Transverse colon (tissue), 4 donors: ENCODE results near the gene BPTF. TPM values are rescaled to one million over a fixed set of nuclear protein-coding genes. Genes with fewer than 3 reads are reported as not detected.
"Not testable (repeated sequence)": the region's sequence is repeated elsewhere in the genome, so short reads cannot be mapped to it uniquely, and the experiment has no call there.

Experiments
- DNase-seq: peaks from one replicate; pipeline ENCODE4 v3.0.0-alpha.2; 2019
- H3K27ac ChIP-seq, 4 donors: fragments of 200-600 bp; sonication (generic); 2 replicates each; pipeline ENCODE4 v1.5.1; 2016 to 2018; ENCODE audit warnings: inconsistent platforms in 4 of 4
- H3K27me3 ChIP-seq: fragments of 200-600 bp; sonication (generic); 2 replicates; pipeline ENCODE4 v1.5.1; 2017; ENCODE audit warnings: inconsistent platforms
- H3K36me3 ChIP-seq, 4 donors: fragments of 200-600 bp; sonication (generic); 2 replicates each; pipeline ENCODE4 v1.5.1; 2017 to 2019; ENCODE audit warnings: inconsistent platforms in 4 of 4
- H3K4me1 ChIP-seq, 4 donors: fragments of 200-600 bp; sonication (generic); 2 replicates each; pipeline ENCODE4 v1.5.1; 2017 to 2020; ENCODE audit warnings: inconsistent platforms in 4 of 4
- H3K4me3 ChIP-seq, 4 donors: fragments of 200-600 bp; sonication (generic); 1 replicate in 1 of 4; 2 replicates in 3 of 4; pipeline versions ENCODE4 v1.5.1 to v1.6.1; 2017 to 2019; ENCODE audit warnings: inconsistent platforms in 4 of 4
- H3K9me3 ChIP-seq, 2 donors: fragments of 200-600 bp; sonication (generic); 2 replicates each; pipeline ENCODE4 v1.5.1; 2017 to 2019; ENCODE audit warnings: inconsistent platforms in 2 of 2
- CTCF ChIP-seq, 5 experiments: fragments of 200-600 bp in 3 of 5; fragments of 450-650 bp in 2 of 5; sonication (generic) in 3 of 5; IDR thresholded peaks; 1 replicate in 2 of 5; 2 replicates in 3 of 5; pipeline ENCODE4 v1.5.1; 2016 to 2017; ENCODE audit warnings: antibody characterized with exemption in 5 of 5, inconsistent platforms in 3 of 5, mild to moderate bottlenecking in 2 of 5, moderate library complexity in 1 of 5
- EP300 ChIP-seq: sonication (generic); formaldehyde crosslinking; IDR thresholded peaks from one replicate; pipeline ENCODE4 v1.6.1; 2017; ENCODE audit warnings: antibody characterized with exemption, low read depth
- POLR2A ChIP-seq: fragments of 450-650 bp; IDR thresholded peaks from one replicate; pipeline ENCODE4 v1.6.1; 2016; ENCODE audit warnings: antibody characterized with exemption, mild to moderate bottlenecking, moderate library complexity
- POLR2AphosphoS5 ChIP-seq, 3 donors: sonication (generic); formaldehyde crosslinking; IDR thresholded peaks; one replicate each; pipeline ENCODE4 v1.6.1; 2016; ENCODE audit warnings: antibody characterized with exemption in 3 of 3
- WGBS, 2 donors: methylation state at CpG; one replicate each; pipeline ENCODE4 v1.1.5; 2018; ENCODE audit warnings: low coverage in 1 of 2; 5-methylcytosine and 5-hydroxymethylcytosine counted together
- in situ Hi-C, 4 donors: fragments of 200-750 bp; cut with MboI; loops; one replicate each; pipeline versions ENCODE4 v1.15.0 to v1.15.1; 2017; ENCODE audit warnings: low sequenced_read_pairs in 3 of 4, low pct_ligation_motif_present in 1 of 4, low pct_unique_long_range_greater_than_20kb in 1 of 4
- intact Hi-C: fragments of 100-400 bp; cut with DNase I; formaldehyde crosslinking; loops from one replicate; pipeline ENCODE4 v1.15.1; 2023; ENCODE audit warnings: low total_unique reads
- small RNA-seq, 4 donors: library from RNA; depleted of rRNA; stranded (forward); fragments of <200 nt; gene quantifications; one replicate each; pipeline ENCODE3, GENCODE V24; 2016
- total RNA-seq, 4 donors: library from RNA; depleted of rRNA; stranded (reverse); fragments of >200 nt; gene quantifications; one replicate each; pipeline ENCODE4 v1.1.0, GENCODE V29; 2016

Gene BPTF
- total RNA-seq, 4 donors from 2014 or later, result 70.3 to 158 (median 86.7) TPM

- WGBS, 2 donors, result 91 to 93% methylated on average over 8 of the region's 8 CpGs
- no peak overlapping the region for H3K27ac ChIP-seq
- no peak overlapping the region for H3K4me3 ChIP-seq
- H3K27me3 ChIP-seq, result no peaks in the 10 kb centered on the region
- no peaks in the 10 kb centered on the region for H3K9me3 ChIP-seq
- no peak for TF ChIP-seq POLR2AphosphoS5 (IDR thresholded peaks at IDR 0.05)
- no peak for TF ChIP-seq CTCF (IDR thresholded peaks at IDR 0.05)
- no peak for TF ChIP-seq EP300
- no peak for TF ChIP-seq POLR2A
- peaks cover 0 to 8% (median 3%) of the 10 kb centered on the region in 4 donors for H3K4me1 ChIP-seq
- in situ Hi-C loops, result no loop called here
- no peak for DNase-seq
- no peaks in the 10 kb centered on the region for H3K36me3 ChIP-seq
- intact Hi-C loops, result no loop called here
Measured at GRCh38 chr17:68021963-68022362, 196.7 kb downstream of the BPTF start.

DNA sequence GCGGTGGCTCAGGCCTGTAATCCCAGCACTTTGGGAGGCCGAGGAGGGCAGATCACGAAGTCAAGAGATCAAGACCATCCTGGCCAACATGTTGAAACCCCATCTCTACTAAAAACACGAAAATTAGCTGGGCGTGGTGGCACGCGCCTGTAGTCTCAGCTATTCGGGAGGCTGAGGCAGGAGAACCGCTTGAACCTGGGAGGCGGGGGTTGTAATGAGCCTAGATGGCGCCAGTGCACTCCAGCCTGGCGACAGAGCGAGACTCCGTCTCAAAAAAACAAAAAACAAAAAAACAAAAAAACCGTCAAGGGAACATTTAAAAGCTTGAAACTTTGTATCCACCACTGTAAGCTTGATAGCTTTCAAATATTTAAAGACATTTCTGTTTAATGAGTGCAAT lies 197.2 kb downstream of the BPTF start:
- H3K4me1 ChIP-seq, H3K27ac ChIP-seq, H3K36me3 ChIP-seq, in situ Hi-C loops, H3K4me3 ChIP-seq, DNase-seq, intact Hi-C loops, H3K9me3 ChIP-seq, H3K27me3 ChIP-seq: not testable (repeated sequence)
- 95 to 99% methylated on average over 7 to 15 of the region's 15 CpGs for WGBS, 2 donors

DNA sequence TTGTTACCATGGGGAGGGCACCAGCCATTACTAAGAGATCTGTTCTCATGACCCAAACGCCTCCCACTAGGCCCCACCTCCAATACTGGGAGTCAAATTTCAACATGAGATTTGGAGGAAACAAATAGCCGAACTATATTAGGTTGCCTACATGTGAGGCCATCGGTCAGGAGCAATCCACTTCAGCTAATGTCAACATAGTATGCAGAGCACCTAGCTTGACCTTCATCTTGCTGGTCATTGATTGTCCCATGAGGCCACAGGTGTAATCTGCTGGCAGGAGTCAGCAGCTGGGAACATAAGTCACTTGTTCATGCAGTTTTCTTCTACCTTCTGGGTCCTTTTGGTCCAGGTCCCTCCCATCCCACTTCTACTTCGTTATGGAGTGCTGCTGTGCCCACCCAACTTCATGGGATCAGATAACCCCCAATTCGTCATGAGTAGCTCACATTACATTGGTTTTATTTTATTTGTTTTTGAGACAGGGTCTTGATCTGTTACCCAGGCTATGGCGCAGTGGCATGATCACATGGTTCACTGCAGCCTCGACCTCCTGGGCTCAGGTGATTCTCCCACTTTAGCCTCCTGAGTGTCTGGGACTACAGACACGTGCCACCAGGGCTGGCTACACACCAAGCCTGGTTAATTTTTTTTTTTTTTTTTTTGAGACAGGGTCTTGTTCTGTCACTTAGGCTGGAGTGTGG lies 204.4 kb downstream of the BPTF start:
- in situ Hi-C loops, result no loop called here
- Histone ChIP-seq H3K4me1 (peaks cover 0 to 2% (median under 1%) of the 10 kb centered on the region in 4 donors), H3K27me3 (no peaks in the 10 kb centered on the region), H3K36me3 (no peaks in the 10 kb centered on the region), H3K4me3 (no peak overlapping the region), H3K9me3 (no peaks in the 10 kb centered on the region), H3K27ac (no peak overlapping the region)
- no peak for TF ChIP-seq EP300
- no peak for TF ChIP-seq POLR2AphosphoS5 (IDR thresholded peaks at IDR 0.05)
- TF ChIP-seq CTCF (IDR thresholded peaks at IDR 0.05), result no peak
- TF ChIP-seq POLR2A, result no peak
- intact Hi-C loops, result no loop called here
- WGBS, 2 donors, result 68 to 69% methylated on average over 4 to 8 of the region's 8 CpGs
- DNase-seq, result no peak

Small RNA genes within 50 kb of the gene (small RNA-seq; reads per million reads assigned to genes)
- 0 reads per million in 4 donors for gene RN7SL622P

Other genes starting within 250 kb of the BPTF start
- gene NOL11, start 107.6 kb upstream of the BPTF start, total RNA-seq, result 10 to 100 TPM in 3 of 4 donors, 1 to 10 TPM in 1; 7.1 to 44.0 (median 27.1) TPM
- gene C17orf58, start 171.0 kb downstream of the BPTF start, total RNA-seq, result 10 to 100 TPM in 2 of 4 donors, 1 to 10 TPM in 1, under 1 TPM in 1; 0.80 to 19.5 (median 8.1) TPM
- gene KPNA2, start 210.2 kb downstream of the BPTF start, total RNA-seq, result 10 to 100 TPM in 3 of 4 donors, 1 to 10 TPM in 1; 3.4 to 21.5 (median 11.0) TPM